T follicular helper cell (primary cell): ENCODE results near the gene FAM53A.

Experiments used
- DNase-seq: peaks from one replicate; pipeline ENCODE4 v3.0.0-alpha.2; 2020; ENCODE audit warnings: low read depth

Gene FAM53A

GRCh38 chr4:1660948-1661677, 23.0 kb downstream of the FAM53A start:
- no peak for DNase-seq

- DNase-seq, result no peak
Observed at GRCh38 chr4:1659104-1660043, 24.7 kb downstream of the FAM53A start.

DNA sequence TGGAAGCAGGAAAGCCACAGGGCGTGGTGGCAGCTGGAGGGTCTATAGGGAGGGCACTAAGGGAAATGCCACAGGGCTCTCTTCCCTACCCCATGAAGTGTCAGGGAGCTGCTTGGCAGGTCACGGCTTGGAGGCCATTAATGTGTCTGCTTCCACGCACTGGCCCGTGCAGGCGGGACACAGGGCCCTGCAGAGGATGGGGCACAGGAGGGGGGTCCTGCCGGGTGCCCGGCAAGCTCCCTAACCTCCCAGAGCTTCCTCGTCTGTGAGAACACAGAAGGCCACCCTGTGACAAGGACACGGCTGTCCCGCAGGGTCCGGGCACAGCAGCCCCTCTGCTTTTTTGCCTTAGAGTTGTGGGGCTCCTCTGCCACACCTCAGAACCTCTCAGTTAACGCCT, 25.5 kb downstream of the FAM53A start:
- no peak for DNase-seq

GRCh38 chr4:1658146-1658545, 26.0 kb downstream of the FAM53A start:
- DNase-seq, result no peak

- no peak for DNase-seq
Observed at GRCh38 chr4:1656986-1657385, 27.1 kb downstream of the FAM53A start.

- DNase-seq, result no peak
Observed at GRCh38 chr4:1656132-1656531, 28.0 kb downstream of the FAM53A start.

DNA sequence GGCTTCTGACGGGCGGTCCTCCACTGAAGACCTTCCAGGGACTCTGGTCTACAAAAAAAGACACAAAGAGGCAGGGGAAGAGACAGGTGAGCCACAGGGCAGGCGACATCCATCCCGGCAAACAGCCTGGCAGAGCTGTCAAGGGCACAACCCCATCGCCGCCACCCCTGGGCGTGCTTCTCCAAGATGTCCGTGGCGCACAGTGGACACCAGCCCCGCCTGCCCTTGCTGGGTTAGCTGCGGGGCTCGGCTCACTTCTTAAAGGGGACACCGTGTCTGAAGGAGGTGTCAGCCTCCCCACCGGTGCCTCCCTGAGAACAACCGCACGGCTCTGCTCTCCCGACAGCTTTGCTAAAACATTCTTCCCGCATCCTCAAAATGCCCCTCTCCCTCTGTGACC, 28.4 kb downstream of the FAM53A start:
- no peak for DNase-seq

DNA sequence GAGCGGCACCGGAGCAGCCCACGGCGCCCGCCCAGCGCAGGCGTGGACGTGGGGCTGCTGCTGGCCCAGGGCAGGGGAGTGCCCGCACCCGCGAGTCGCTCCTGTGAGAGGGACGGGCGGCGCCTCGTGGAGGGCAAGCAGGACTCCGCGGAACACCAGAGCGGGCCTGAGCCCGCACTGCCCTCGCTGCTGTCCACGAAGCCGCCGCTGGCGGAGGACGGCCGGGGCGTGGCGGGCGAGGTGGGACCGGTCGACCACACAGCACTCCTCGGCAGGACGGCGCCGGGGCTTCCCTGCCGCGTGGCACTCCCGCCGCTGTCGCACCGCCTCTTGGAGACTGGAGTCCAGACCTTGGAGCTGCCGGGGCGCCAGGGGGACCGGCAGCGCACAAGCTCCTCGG, 29.0 kb downstream of the FAM53A start:
- no peak for DNase-seq

- no peak for DNase-seq
Observed at GRCh38 chr4:1654216-1654955, 29.7 kb downstream of the FAM53A start.

GRCh38 chr4:1653776-1654175, 30.3 kb downstream of the FAM53A start:
- DNase-seq, result no peak

DNA sequence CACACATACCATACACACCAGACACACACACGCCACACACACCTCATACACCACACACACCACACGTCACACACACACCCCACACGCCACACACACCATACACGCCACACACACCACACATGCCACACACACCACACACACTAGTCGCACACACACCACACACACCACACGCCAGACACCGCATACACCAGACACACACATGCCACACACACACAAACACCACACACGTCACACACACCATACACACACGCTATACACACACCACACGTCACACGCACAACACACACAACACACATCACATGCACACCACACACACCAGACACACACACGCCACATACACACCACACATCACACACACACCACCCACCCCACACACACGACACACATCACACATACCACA, 32.0 kb downstream of the FAM53A start:
- no peak for DNase-seq

- no peak for DNase-seq
Observed at GRCh38 chr4:1651609-1652008, 32.5 kb downstream of the FAM53A start.

DNA sequence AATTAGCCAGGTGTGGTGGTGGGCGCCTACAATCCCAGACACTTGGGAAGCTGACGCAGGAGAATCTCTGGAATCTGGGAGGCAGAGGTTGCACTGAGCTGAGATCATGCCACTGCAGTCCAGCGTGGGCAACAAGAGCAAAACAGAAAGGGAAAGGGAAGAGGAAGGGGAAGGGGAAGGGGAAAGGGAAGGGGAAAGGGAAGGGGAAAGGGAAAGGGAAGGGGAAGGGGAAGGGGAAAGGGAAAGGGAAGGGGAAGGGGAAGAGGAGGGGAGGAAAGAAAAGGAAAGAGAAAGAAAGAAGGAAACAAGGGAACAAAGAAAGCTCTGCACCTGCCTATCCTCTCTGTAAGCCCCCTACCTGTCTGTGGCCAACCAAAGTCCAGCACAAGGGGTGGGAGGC, 35.2 kb downstream of the FAM53A start:
- no peak for DNase-seq

DNA sequence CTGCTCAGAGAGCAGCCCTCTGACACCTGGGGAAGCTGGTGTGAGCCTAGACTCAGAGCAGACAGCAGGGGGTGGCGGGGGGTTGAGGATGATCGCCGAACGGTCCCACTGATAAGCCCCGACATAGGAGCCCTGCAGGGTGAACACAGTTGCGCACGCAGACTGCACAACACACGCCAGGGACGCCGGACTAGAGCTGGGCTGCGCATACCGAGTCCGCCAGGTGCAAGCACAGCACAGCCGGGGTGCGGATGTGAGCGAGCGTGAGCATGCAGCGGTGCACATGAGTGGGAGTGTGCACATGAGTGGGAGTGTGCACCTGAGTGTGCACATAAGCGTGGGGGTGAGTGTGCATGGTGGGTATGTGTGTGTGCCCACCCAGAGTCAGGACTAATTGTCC, 36.7 kb downstream of the FAM53A start:
- DNase-seq, result no peak

DNA sequence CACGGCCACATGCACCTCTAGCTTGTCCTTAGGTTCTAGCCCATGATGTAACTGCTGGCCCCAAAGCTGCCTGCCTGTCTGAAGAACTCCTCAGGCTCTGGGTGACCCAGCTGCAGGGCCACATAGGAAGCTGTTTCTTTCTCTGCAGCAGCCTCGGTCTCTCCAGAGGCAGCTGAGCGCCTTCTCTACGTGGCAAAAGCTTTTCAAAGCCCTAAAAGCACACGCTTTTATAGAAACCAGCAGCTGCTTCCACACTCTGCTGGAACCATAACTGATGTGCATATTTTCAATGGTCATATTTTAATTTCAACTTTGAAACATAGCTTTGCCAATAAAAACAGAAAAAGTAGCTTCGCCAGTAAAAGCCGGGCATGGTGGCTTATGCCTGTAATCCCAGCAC, 37.4 kb downstream of the FAM53A start:
- DNase-seq, result no peak

DNA sequence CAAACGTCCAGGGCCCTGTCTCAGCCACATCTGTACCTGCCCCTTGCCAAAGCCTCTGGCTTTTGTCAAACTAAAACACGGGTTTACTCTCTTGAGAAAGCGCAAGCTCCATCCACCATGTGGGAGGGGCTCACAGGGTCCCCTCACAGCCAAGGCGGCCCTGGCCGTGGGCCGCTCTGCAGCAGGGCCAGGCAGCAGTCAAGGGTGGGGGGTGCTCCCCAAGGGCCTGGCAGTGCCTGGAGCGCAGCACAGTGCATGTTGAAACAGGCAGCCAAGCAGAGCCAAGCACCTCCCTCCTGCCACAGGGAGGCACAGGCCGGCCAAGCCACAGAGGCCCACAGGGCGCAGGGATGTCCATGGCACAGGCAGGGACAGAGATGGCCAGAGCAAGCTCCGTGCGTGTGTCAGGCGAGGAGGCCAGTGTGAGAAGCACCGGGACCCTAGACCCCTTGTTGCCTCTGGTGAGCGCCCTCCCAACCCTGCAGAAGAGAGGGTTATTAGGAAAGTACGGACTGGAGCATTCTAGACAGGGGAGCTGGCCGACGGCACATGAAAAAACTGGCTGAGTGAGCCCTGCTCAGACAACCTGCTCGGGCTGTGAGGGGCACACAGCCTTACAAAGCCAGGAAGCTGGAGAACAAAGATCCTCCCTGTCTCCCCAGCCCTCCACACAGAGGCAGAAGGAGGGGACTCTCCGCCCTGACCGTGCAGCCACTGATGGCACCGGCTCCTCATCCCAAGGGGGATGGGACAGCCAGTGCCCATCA, 39.0 kb downstream of the FAM53A start:
- no peak for DNase-seq

DNA sequence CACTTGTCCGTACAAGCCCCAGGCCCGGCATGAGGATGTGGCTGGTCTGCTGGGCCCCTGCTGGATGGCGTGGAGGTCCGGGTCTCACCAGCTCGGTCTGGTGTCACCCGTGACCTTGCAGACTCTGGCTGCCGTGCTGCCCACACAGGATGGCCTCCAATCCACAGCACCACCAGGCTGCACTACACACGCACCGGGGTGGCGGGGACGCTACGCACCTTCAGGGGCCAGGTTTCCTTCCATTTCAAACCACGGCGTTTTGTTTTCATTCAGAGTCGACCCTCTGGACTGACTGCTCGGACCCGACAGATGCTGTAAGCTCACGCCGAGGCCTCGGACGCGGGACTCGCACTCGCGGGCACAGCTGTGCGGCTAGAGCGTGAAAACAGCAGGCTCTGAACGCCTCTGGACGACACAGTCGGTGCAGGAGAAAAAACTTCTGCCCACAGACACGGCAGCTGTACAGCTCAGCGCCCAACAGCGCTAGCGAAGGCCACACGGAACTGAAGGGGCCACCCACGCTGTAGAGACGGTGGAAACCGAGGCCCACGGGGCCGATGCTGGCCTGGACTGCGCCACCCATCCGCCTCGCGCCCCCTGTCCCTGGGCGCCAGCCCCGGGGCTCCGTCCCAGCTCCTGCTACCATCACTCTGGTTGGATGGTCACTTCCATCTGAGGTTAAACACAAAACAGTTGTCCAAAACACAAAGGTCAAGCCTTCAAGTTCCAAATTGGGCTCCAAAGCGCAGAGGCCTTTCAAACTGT, 40.0 kb downstream of the FAM53A start:
- DNase-seq, result no peak

- DNase-seq, result no peak
Observed at GRCh38 chr4:1642196-1642951, 41.7 kb downstream of the FAM53A start.

- no peak for DNase-seq
Observed at GRCh38 chr4:1641671-1642070, 42.4 kb downstream of the FAM53A start.
